ENCODE data around the gene WDPCP.
"Not testable (repeated sequence)": the region's sequence is repeated elsewhere in the genome, so short reads cannot be mapped to it uniquely, and the experiment has no call there.

WDPCP gene

DNA sequence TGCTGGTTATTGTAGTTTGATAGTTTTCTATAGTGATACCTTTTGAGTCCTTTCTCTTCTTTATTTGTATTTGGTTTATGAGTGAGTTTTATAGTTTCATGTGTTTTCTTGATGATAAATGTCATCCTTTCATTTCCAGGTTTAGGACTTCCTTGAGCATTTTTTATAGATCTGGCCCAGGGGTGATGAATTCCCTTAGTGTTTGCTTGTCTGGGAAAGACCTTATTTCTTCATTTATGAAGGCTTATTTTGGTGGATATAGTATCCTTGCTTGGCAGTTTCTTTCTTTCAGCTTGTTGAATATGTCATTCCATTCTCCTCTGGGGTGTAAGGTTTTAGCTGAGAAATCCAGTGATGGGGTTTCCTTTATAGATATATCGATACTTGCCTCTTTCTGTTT lies 483.8 kb downstream of the WDPCP start:
- DNase-seq (ENCODE audit: low read depth in 2 of 2) = no peak

DNA sequence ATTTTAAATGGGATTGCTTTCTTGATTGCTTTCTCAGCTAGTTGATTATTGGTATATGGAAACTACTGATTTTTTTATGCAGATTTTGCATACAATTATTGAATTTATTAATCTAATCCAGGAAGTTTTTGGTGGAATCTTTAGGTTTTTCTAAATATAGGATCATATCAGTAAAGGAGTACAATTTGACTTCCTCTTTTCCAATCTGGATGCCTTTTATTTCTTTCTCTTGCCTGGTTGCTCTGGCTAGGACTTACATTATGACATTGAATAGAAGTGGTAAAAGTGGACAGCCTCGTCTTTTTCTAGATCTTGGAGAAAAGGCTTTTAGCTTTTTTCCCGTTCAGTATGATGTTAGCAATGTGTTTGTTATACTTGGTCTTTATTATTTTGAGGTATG lies 486.3 kb downstream of the WDPCP start:
- no peak for DNase-seq (ENCODE audit: low read depth in 2 of 2)

DNA sequence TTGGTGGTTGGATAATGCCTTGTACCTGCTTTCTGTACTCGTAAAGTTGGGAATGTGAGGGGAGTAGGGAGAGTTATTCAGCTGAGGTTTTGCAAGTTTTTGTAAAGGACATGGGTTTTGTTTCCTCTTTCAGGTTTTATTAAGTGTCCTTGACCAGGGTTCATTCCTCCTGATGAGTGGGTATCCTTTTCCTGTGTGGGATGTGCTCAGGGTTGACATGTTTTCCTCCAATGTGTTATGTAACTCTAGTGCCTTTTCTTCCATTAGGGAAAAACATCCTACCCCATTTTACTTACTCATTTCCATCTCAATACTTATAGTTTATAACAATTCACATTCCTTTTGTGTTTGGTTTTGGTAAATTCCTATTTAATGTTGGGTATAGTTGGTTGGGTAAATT lies 489.2 kb downstream of the WDPCP start:
- DNase-seq (ENCODE audit: low read depth in 2 of 2) = no peak

DNA sequence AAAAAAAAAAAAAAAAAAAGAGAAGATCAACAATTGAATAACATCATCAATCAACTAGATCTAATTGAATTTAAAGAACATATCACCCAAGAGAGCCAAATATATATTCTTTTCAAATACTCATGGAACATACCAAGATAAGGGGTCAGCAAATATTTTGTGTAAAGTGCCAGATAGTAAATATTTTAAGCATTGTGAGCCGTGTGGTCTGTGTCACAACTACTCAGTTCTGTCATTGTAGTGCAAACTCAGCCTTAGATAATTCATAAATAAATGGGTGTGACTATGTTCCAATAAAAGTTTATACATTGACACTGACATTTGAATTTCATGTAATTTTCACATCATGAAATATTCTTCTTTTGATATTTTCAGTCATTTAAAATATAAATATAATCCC lies 491.8 kb downstream of the WDPCP start:
- DNase-seq (ENCODE audit: low read depth in 2 of 2) = no peak

DNA sequence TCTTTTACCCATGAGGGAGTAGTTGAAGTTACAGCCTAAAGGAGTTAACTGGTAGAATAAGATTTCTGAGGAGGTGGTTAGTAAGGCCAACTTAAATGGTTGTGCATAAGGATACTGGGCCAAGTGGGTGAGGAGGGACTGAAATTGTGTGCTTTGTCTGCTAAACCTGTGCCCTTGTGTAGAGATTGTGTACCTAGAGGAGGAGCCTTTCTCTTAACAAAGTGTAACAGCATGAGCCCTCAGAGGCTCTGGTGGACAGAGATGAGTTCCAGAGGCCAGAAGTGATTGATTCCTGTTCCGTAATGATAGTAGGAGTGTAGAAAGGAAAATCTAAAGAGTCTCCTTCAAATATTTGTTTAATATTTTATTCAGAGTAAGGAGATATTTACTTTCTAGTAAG lies 494.8 kb downstream of the WDPCP start:
- DNase-seq (ENCODE audit: low read depth in 2 of 2) = no peak

DNA sequence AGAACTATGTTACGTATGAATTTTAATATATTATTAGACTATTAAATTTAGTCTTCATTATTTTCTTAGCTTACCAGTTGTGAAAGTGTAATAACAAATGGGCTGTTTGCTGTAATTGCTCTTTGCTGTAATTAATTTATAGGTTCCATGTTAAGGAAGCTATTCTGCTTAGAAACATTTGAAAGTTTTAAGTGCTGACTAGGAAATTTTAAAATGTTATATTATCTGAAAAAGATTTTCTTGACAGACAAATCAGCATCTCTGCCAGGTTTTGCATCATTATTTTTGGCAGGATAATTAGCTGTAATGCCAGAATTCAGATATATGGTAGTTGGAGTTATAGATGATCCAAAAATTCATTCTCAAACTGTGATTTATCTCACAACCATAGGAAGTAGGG lies 495.4 kb downstream of the WDPCP start:
- DNase-seq (ENCODE audit: low read depth in 2 of 2) = no peak

DNA sequence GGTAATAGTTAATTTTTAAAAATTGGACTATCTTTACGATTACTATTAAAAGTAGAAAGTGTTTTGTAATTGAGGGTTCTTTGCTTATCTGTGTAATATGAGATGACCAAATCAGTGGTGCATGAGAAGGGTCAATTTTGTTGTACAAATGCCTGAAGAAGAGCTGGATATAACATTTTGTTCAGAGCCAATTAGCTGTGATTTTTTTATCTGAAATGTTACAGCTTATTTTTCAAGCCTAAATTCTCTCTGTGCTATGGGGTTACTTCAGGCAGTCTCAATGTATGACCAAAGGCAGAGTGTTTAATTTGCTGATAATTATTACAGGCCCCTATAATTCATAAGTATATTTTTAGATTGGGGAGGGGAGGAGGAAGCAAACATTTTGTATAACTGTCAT lies 495.9 kb downstream of the WDPCP start:
- DNase-seq (ENCODE audit: low read depth in 2 of 2) = no peak

DNA sequence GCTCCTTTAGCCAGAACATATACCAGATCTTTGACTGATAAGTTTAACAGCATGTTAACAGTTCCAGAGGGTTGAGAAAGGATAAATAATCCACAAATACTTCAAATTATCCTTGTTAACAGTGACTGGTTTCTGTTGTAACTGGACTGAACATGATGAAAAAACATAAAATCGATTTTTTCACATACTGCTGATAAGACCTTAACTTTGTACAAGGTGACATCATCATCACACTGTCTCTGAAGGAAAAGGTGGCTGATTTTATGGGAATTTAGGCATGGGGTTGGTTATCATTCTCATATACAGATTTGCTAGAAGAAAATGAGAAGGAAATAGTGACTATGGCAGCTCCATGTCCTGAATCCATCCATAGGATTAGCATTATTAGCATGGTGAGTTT lies 501.6 kb downstream of the WDPCP start:
- DNase-seq (ENCODE audit: low read depth in 2 of 2) = no peak

DNA sequence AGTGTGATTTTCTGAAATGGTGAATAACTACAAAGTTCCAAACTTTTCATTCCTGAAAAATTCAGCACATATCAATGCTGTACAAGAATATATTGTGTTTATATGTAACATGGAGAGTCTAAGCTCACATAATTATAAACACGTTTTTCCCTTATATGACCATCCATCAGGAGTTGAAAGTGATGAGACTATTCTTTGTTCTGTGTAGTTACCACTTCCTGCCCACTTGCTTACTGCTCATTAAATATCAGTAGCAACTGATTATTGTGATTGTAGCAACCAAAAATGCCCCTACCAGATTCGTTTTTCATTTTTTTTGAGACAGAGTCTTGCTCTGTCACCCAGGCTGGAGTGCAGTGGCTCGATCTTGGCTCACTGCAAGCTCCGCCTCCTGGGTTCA lies 506.9 kb downstream of the WDPCP start:
- no peak for DNase-seq (ENCODE audit: low read depth in 2 of 2)

DNA sequence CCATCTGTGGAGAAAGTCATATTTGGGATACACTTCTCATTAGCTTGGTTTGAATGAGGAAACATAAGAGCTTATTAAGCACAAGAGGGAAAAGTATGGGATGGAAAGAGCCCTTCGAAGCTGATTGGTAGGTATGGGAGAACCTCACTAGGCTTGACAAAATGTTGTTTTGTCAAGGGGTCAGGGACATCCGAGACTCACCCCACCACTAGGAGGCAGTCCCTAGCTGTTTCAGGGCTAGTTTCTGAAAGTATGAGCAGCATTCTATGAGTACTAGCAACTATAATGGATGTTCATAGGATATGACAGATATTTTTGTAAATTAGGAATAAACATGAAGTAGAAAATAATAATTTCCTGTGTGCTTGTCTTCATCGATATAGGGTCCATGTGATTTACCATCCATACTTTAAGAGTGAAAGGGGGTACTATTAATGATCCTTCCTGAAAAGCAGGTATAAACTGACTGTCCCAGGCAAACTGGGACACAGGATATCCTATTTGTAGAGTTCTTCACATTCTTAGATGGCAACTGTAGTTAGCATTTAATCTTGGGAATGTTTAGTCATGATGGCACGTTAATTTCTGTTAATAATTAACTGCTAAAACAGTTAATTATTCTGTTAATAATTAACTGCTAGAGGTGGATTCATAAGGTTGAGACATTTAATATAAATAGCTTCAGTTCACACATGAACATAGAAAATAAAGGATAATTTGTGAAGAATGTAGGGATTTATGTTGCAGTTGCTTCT lies 509.2 kb downstream of the WDPCP start:
- DNase-seq (ENCODE audit: low read depth in 2 of 2) = no peak

DNA sequence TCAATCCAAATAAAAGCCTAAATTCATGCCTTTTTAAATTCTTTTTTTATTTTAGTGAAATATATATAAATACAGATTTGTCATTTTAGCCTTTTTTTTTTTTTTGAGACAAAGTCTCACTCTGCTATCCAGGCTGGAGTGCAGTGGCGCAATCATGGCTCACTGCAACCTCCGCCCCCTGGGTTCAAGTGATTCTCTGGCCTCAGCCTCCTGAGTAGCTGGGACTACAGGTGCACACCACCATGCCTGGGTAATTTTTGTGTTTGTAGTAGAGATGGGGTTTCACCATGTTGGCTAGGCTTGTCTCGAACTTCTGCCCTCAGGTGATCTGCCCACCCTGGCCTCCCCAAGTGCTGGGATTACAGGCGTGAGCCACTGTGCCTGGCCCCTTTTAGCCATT lies 513.9 kb downstream of the WDPCP start:
- not testable (repeated sequence) for DNase-seq (ENCODE audit: low read depth in 2 of 2)

DNA sequence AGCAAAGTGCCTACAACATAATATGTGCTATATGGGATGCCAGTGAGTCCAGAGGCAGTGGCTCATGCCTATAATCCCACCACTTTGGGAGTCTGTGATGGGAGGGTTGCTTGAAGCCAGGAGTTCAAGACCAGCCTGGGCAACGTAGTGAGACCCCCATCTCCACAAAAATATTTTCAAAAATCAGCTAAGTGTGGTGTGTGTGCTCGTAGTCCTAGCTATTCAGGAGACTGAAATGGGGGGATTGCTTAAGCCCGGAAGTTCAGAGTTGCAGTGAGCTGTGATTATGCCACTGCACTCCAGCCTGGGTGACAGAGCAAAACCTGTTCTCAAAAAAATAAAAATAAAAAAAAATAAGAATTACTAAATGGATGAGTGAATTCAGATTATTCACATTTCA lies 514.3 kb downstream of the WDPCP start:
- DNase-seq (ENCODE audit: low read depth in 2 of 2) = no peak

DNA sequence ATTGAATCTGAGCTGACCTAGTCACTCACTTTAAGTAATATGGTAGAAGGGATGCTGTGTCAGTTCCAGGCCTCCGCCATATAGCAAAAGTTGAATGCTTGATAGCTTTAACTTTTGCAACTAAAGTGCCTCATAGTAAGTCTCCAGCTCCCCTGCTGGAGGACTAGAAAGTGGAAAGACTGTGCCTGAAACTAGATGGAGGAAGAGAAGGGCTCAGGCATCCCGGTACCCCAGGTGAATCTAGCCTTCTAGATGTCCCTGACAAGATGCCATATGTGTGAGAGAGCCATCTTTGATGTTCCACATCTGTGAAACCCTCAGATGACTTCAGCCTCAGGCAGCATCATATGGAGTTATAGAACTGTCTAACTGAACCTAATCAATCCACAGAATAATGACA lies 516.6 kb downstream of the WDPCP start:
- DNase-seq (ENCODE audit: low read depth in 2 of 2) = no peak

Measured in stimulated activated CD8-positive, alpha-beta memory T cell treated with anti-CD3 and anti-CD28 coated beads, Interleukin-15, amount 100 ng/mL, for 48 hours (primary cell).